Stimulated activated CD4-positive, alpha-beta T cell treated with anti-CD3 and anti-CD28 coated beads, Interleukin-4, amount 100 ng/mL, for 4 hours (primary cell): ENCODE measurements around the gene TBL1X.

Experiments
- DNase-seq, 2 experiments: peaks; one replicate each; pipeline ENCODE4 v3.0.0-alpha.2; 2020

Gene TBL1X

DNA sequence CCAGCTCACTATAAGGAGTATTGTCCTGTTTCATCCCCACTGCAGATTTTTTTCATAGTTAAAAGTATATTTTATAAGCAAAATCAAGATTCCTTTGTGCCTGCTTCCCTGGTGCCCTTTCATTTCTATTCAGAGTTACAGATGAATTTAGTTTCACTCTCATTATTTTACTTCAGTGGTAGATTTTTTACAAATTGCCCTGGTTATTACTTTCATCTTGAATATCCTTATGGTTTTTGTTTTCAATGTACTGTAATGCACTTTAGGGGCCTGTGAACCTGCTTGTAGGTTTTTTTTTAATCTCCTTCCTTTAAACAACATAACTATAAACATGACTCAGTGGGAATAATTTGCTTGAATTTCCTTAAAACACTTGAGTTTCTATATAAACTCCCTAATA lies 174.0 kb downstream of the TBL1X start:
- no peak for DNase-seq

DNA sequence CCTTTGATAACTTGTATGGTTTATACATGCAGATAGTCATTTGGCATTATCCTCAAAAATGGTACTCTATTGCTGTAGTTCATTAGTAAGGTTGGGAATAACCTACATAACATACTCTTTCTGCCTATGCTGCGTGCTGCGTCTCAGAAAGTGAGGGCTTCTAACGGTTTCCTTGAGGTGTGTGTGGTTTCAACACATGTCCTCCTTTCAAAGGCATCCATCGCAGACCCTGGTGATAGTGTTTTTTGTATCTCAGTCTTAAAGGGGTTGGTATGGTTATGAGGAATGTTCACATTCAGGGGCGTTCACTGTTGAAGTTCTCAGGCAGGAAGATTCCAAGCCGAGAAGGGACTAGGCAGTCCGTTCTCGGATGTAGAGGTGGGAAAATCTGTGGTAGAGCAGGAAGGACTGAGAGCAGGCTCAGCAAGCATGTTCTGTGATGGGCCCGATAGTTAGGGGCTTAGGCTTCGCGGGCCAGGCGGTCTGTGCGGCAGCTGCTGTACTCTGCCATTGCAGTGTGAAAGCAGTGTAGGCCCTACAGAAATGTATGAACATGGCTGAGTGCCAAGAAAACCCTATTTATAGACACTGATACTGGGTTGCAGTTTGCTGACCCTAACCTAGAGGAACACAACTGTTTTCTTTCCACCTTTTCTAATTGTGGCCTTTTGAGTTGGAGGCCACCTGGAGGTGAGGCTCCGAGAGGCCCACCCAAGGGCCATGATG lies 177.6 kb downstream of the TBL1X start:
- DNase-seq = no peak

DNA sequence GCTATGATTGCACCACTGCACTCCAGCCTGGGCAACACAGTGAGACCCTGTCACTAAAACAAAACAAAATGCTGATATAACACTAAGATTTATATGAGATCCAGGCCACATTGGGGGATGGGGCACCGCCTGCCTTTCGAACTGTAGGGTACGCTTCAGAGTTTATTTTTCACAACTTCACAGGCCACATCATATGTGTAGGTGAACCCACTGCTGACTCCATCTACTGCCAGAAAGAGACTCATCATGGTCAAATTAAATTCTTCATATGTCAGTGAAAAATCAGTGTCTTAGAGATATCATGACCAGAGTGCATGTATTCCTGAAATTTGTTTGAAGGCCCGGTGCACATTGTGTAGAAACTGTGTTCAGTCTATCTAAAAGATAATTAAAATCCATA lies 178.9 kb downstream of the TBL1X start:
- DNase-seq = no peak

DNA sequence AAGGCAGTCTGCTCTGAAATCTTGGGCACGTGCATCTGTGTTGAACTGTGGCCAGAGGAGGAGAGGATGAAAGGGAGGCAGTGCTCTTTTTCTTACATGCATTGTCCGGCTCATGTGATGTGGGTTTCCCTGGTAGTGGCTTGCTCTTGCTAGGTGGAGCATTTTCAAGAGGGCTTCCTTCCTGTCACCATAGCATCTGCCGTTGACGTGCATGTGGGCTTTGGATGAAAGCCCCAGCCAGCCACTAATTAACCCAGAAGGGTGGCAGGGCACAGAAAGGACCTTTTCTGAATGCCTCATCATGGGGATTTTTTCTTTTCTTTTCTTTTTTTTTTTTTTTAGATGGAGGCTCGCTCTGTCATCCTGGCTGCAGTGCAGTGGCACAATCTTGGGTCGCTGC lies 179.5 kb downstream of the TBL1X start:
- DNase-seq = peak in 1 of 2 experiments; percentile 9

DNA sequence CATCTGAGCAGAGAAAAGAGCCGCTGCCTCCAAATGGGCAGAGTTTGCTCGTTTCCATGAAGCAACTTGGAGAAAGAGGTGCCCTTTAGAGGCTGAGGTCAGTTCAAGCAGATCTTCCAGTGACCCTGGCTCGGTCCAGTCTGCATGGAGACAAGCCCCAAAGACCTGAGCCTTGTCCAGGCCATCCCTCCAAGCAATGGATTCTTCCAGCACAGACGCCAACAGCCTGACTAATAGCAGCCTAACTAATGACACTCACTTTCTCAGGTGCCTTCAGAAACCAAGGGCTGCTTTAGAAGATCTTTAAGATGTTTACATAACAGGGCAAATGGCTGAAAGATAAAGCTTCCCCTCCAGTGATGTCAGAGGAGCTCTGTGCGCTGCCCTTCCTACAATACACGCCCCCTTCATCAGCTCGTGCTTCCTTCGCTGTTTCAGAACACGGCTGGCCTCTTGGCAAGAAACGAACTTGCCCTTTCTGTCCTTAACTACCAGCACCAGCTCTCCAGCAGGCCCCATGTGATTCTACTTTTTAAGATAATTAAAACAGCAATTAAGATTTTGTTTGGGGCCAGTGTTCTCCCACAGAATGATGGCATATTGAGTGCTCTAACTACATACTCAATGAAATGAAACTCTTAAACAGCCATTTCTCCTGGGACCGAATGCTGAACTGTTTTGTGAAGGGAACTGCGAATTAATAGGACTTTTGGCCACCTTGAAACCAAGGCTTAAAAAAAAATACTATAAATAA lies 181.8 kb downstream of the TBL1X start:
- DNase-seq = no peak

DNA sequence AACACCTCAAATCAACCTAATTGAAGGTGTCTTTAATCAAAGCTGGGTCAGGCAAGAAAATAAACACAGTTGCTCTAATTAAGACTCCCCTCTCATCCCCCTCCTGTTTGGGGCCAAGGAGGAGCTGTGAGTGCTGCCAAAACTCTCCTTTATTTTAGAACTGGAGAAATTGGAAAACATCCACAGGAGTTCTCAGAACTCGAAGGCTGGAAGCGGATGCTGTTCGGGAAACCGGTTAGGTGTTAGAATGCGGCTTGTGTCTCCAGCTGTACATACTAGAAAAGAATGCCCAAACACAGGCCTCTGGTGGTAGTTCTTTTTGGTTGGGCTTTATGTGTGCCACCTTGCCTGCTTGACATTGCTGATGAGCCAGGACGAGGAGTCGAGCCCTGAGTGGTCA lies 182.6 kb downstream of the TBL1X start:
- DNase-seq = no peak

DNA sequence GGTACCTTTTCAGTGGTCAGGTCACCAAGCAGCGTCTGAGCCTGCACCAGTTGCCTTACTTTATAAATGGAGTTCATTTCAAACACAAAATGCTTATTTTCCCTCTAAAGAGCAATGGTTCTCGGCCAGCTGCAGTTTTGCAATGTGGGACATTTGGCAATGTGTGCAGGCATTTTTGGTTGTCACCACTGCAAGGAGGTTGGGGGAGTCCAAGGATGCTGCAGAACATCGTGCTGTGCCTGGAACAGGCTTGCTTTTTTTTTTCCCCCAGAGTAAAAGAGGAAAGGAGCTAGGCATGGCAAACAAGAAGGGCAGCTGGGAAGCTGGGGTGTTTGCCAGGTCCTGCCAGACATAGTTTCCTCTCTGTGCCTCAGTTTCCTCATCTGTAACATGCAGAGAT lies 185.2 kb downstream of the TBL1X start:
- no peak for DNase-seq

DNA sequence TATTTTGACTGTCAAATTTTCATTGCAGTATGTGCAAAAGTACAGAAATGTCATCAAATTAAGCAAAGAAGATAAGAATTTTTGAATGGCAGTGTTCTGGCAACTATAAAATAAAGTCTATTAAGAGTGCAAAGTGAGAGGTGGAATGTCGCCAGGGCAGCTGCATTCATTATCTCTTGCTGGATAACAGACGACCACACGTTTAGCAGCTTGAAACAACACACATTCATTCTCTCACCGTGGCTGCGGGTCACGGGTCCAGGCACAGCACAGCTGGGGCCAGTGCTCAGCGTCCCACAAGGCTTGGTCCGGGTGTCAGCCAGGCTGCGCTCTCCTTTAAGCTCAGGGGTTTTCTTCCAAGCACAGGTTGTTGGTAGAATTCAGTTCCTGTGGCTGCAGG lies 186.9 kb downstream of the TBL1X start:
- no peak for DNase-seq

DNA sequence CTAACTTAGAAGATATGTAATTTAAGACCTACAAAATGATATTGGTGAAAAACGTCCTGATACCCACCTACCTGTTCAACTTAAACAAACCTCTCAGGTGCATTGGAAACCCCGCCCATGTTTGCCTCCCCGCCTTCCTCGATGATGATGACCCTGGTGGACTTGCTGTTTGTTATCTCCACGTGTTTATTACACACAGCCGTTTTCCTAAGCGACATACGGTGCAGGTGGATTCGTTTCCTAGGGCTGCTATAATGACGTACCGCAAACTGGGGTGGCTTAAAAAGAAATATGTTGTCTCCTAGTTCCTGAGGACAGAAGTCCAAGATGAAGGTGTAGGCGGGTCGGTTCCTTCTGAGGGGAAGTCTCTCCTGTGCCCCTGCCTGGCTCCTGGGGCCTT lies 190.1 kb downstream of the TBL1X start:
- DNase-seq = no peak

DNA sequence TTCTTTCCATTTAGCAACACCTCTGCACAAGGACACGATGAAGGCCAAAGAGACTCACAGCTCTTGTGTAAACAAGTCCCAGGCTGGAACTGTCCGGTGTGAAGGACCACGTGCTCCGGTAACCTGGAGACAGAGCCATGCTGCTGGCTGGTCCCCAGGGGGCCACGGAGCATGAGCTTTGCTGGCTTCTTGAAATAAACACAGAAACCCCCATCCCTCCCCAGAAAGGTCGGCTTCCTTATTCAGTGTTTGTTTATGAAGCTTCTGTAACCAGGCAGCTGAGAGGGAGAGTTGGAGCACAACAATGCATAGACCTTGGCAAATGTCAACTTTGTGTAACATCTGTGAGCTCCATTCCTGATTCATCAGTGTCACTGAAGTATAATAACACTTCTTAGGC lies 191.4 kb downstream of the TBL1X start:
- no peak for DNase-seq

DNA sequence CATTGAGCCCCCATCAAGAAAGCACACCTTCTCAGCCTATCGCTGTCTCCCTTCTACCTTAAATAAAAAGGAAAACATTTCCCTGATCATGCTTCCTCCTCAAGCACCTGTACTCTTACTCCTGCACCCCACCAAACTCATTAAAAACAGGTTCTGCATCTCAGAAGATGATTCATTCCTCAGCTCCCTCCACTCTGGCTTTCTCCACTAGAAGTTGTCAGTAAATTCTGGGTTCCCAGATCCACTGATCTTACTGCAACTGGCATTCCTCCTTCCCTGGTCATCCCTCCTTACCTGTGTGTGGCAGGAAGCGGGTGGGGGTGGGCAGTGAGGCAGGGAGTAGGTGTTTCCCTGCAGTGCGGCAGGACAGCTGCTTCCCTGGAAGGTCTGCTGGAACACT lies 192.0 kb downstream of the TBL1X start:
- DNase-seq = no peak

DNA sequence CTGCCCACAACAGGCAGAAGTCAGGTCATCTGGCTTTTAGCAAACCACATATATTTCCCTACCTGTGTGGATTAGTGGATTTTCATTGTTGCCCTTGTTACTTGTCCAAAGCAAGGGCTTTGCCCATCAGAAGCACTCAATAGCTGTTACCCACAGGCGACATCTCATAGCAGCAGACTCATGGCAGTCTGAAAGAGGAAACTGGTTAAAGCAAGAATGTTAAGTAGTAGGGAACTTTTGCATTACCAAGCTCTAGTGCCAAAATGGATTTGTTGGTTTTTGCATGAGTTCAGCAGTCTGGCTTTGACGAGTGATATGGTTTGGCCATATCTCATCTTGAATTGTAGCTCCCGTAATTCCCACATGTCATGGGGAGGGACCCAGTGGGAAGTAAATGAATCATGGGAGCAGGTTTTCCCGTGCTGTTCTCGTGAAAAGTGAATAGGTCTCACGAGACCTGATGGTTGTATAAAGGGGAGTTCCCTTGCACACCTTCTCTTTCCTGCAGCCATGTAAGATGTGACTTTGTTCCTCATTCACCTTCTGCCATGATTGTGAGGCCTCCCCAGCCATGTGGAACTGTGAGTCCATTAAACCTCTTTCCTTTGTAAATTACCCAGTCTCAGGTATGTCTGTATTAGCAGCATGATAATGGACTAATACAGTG lies 192.9 kb downstream of the TBL1X start:
- DNase-seq = no peak

DNA sequence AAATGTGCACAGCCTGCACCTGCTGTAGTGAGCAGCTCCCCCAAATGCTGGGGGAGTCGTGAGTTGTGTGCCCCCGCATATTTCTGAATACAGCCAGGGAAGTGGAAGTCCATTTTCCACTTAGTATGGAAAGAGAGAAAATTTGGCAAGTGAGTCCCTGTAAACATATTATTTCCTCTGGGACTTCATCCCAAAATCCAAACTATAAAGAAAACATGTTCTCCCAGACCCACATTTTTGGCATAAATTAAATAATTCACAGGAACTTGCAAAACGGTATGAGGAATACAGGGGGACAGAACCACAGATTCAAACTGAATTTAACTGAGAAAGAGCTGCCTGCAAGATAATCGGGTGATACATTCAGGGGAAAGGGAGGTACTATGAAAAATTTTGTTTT lies 193.6 kb downstream of the TBL1X start:
- DNase-seq = no peak

DNA sequence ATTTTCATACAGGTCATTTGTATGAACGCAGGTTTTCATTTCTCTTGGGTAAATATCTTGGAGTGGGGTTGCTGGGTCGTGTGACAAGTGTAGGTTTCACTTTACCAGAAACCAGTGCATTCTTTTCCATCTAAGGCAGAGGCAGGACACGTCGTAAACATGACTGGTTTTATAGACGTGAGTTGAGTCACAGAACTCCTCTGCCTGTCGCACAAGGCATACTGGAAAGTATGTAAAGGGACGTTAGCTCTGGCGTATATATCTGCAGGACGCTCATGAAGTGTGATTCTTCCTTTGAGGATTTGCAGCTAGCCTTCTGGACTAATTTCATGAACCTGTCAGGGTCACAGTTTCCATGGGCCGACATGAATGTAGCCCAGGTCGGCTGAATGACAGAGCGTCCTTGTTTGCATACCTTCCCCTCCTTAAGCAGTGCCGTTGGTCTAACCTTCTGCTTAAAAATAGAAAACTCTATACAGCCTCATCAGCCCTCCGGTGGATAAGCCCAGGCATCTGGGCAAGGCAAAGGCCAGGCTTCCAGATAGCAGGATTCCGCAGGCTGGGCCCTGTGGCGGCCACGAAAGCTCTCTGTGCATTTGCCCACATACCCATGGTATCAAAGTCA lies 194.8 kb downstream of the TBL1X start:
- no peak for DNase-seq

DNA sequence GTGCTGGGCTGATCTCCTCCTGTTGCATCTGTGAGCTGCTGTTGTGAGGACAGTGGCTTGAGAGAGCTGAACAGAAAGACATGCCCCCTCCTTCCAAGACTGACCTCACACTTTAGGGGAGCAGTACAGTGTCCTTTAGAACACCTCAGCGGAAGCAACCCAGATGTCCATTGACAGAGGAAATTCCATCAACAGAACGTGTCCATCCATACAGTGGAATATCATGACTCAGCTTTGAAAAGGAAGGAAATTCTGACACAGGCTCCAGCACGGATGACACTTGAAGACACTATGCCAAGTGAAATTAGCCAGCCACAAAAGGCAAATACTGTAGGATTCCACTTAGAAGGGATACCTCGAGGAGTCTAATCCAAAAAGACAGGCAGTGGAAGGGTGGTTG lies 197.3 kb downstream of the TBL1X start:
- DNase-seq = no peak

DNA sequence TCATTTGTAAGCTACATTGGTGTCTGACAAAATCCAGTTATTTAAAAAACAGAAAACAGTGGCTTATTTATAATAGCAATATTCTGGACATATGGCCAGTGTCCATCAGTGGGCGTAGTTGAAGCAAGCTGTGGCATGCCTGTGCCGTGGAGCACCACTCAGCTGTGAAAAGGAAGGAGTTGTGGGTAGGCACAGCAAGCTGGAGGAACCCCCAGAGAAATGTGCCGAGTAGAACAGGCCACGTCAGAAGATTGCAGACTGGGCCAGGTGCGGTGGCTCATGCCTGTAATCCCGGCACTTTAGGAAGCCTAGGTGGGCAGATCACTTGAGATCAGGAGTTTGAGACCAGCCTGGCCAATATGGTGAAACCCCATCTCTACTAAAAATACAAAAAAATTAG lies 198.4 kb downstream of the TBL1X start:
- no peak for DNase-seq

DNA sequence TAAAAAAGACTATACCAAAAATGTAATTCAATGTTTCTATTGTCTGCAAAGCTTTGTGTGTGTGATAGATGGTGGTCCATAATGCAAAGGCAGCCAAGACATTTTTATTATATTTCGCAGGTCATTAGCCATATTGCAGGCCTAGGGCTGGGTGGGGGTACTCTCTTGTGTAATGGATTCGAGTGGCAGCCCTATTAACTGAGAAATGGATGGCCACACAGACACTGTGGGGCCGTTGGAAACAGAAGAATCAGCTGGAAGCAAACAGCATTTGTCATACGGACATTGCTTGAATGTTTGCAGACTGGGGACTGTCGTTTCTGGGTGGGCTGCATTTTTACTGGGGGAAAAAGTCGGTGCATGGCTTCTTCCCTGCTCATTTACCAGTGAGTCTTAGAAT lies 199.4 kb downstream of the TBL1X start:
- DNase-seq = no peak

DNA sequence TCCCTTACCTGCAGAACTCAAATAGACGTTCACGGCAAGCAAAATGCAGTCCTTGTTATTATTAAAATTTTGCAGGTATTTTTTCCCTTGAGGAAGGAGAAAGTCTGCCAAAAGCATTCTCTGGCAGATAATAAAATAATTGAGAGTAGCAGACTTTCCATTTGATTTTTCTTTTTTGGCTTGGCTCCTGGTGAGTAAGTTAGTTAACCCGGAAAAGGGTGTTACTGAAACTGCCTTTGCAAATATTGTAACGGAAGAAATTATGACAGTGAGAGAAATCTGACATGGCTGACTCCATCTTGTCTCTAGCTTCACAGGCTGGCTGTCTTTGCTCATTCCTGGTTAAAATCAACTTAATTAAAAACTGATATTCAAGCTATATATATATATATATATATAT lies 200.3 kb downstream of the TBL1X start:
- DNase-seq = no peak

DNA sequence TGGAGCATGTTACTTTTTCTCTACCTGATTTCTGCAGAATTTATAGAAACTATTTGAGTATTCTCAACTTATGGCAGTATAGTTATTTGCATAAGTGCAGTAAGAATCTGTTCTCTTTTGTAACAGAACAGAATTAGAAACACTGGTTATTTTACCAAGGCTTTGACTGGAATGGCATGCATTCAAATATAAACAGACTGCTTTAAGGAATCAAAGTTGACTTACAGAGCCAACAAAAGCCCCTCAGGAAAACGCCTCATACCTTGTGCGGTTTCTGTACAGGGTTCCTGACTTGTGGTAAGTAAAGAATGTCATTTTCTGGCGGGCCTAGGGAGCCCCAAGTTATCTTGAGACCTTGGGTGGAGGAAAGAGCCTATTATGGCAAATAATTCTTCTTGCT lies 203.7 kb downstream of the TBL1X start:
- no peak for DNase-seq

DNA sequence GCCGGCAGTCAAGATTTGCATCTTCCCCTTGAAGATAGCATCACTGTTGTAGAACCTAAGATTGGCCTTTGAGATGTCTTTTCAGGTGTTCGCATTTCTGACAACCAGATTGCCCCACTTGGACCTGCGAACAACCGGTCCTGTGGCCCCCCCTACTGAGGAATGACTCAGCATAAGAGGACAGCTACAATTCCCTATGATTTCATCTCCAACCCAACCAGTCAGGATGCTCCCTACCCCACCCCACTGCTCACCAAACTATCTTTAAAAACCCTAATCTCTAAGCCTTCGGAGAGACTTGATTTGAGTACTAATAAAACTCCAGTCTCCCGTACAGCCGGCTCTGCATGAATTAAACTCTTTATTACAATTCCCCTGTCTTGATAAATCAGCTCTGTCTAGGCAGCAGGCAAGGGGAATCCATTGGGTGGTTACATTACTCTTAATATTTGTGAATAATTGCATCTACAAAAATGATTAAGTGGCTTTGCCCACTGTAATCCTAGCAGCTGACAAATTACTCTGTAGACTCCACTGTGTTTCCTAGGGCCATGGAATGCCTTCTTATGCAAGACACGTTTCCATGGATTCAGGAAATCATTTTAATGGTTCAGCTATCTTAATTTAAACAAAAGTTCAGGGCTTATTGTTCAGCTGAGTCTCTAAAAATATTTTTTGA lies 205.4 kb downstream of the TBL1X start:
- DNase-seq = no peak

DNA sequence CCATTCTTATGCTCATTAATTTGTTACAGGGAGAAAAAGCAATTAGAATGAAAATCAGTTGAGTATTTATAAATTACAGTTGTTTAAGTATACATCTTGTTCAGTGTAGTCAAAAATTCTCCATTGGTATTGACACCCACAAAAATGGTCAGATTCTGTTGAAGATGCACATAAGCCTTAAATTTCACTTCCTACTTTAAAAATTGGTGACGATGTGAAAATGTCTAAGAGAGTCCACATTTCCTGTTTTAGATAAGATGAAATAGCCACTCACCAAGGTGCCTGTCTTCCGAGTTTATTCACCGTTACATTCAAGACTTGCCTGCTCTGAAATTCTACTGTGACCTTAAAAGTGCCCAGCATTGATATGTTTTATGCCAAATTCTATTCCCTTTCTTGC lies 207.1 kb downstream of the TBL1X start:
- DNase-seq = no peak

DNA sequence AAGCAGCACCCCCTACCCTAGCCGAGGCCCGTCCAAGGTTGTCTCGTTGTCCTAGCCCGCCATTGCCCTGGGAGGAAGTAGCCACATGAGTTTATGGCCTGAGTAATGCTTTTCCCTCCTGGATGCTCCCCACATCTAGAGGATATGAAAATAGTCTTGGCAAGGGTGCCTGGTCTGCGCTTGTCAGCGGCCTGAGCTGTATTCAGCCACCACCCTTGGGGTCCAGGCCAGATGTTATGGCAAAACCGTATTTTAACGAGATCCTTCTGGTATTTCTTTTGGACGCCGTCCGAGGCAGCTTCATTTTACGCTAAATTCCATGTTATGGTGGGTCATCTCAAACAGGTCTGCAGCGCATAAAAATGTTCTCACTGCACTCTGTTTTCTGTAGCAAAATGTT lies 211.4 kb downstream of the TBL1X start:
- no peak for DNase-seq

DNA sequence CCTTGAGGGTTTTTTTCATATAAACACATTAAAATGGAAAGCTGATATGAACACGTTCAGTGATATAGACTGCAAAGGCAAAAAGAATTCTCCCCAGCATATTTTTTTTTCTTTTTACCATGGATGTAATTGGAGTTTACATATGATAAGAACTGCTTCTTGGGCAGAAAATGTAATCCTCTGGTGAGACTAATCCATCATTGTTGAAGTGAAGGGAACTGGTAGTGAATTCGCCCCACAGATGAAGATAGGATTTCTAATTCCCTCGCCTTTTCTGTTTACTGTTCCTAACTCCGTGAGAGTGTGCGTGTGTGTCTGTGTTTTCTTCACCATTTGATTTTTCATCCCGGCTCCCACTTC lies 211.9 kb downstream of the TBL1X start:
- no peak for DNase-seq
